GM18909 (cell line): ENCODE results near the gene MUC15.
"Not testable (repeated sequence)": the region's sequence is repeated elsewhere in the genome, so short reads cannot be mapped to it uniquely, and the experiment has no call there.

ENCODE experiments used
- ATAC-seq: cut with Tn5 transposase; IDR thresholded peaks from one replicate; pipeline ENCODE4 v1.9.1; 2021; ENCODE audit warnings: mild to moderate bottlenecking; ENCODE audit not compliant: unreplicated experiment, poor library complexity

MUC15 gene, protein sequence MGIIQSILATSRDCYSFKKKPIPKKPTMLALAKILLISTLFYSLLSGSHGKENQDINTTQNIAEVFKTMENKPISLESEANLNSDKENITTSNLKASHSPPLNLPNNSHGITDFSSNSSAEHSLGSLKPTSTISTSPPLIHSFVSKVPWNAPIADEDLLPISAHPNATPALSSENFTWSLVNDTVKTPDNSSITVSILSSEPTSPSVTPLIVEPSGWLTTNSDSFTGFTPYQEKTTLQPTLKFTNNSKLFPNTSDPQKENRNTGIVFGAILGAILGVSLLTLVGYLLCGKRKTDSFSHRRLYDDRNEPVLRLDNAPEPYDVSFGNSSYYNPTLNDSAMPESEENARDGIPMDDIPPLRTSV

DNA sequence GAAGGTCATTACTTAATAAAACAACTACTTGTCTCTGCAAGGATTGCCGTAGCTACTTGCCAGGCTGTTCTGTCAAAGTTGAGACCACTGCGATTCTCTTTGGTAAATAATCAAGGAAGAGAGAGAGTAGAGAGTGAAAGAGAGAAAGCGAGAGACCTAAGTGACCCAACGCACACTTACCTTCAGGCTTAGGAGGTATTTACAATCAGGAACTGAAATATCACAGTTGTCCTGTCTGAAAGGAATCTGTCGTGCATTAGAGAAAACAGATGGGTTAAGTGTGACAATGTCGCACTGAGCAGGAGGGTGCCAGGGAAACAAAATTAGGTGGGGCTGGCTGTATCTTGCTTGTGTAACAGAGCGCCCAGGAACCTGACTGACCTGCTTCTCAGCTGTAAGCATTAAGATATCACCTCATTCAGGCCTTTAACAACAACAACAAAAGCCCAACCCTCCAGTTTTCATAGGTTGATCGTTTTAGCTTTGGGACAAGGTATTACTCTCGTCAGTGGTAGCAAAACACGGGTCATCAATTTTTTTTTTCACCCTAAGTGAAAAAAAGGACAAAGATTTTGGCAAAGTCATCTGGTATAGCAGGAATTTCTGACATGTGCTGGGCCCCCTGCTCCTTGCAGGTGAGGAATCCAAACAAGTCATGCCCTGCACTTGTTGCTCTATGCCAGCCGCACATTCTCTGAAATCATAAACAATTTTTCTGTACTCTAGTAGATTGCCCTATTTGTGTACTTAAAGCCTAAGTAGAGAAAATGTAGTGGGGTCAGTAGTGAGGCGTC, at the start of gene MUC15:
Gene MUC15, minus strand, starts transcription at position 403 of the 794 bp plus-strand sequence. CDS start 5,169 bp downstream, outside the sequence.
- ATAC-seq: no peak

DNA sequence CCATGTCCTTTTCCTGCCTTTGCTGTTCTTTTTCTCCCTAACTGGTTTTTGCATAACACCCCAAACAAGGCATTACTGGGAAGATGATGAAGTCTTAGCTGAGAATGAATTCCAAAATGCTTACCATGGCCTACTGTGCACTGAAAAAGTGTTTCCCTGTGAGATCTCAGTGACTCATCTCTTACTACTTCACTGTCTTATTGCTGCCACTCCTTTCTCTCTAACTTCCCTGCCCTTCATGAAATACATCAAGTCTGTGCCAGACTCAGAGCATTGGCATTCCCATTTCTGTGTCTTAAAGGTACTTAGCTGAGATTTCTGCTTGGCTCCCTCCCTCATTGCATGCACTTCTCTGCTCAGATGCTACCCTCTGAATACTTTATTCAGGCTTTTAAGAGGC, 49.1 kb upstream of the MUC15 start:
- ATAC-seq: no peak

- ATAC-seq: no peak
These were observed 48.4 kb upstream of the MUC15 start for GRCh38 chr11:26620282-26621045.

- ATAC-seq: no peak
These were observed 46.4 kb upstream of the MUC15 start for GRCh38 chr11:26618441-26618840.

DNA sequence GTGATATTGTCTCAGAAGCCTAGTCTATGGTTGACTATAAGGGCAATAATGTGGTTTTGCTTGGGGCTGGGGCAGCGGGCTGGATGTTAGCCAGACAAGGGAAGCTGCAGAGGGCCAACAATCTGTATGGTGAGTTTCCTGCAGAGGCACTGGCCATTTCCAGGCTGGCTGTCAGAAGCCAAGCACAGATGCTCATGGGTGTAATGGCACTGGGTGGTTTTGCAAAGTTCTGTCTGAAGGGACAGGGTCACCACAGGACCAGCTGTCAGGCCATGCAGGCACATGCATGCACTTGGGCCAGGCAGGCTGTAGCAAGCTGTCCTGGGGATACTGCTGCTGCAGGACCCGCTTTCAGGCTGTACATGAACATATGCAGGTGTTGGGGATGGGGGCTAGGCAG, 41.7 kb upstream of the MUC15 start:
- no peak for ATAC-seq

DNA sequence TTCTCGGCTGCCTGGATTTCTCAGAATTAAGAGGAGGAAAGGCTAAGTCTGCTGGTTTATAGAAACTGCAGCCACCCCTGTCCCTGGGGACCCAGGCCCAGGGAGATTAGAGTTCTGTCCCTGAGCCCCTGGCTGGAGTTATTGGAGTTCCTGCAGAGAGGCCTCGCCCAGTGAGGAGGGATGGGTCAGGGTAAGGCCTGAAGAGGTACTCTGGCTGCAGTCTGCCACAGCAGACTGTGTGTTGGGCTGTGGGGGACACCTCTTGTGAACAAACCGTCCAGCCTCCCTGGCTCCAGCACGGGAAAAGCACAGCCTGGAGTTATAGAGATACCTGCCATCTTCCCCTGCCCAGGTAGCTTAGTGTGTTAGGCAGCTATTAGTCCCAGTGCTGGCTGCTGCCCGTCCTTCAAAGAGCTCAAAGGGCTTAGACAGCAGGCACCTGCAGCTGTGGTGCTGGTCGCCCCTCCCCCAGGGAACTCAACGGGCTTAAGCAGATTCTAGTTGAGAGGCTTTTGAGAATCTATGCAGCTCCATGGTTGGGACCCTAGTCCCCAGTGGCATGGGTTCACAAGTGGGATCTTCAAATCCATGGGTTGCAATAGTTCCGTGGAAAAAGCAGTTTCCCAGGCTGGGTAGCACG, 36.6 kb upstream of the MUC15 start:
- no peak for ATAC-seq

DNA sequence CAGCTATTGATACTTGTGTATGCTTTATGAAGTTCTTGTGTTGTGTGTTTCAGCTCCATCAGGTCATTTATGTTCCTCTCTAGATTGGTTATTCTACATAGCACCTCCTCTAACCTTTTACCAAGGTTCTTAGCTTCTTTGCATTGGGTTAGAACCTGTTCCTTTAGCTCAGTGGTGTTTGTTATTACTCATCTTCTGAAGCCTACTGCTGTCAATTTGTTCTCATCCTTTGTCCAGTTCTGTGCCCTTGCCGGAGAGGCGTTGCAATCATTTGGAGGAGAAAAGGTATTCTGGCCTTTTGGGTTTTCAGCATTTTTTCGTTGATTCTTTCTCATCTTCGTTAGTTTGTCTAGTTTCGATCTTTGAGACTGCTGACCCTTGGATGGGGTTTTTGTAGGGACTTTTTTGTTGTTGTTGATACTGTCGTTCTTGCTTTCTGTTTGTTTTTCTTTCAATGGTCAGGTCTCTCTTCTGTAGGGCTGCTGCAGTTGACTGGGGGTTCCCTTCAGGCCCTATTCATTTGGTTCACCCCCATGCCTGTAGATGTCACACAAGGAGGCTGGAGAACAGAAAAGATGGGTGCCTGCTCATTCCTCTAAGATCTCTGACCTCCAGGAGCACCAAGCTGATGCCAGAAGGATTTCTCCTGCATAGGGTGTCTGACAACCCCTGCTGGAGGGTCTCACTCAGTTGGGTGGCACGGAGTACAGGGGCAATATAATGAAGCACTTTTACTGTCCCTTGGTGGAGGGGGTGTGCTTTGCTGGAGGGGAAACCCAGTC, 35.9 kb upstream of the MUC15 start:
- no peak for ATAC-seq

GRCh38 chr11:26599876-26600434, 27.9 kb upstream of the MUC15 start:
- ATAC-seq: no peak

- ATAC-seq: no peak
These were observed 27.4 kb upstream of the MUC15 start for GRCh38 chr11:26599425-26599824.

DNA sequence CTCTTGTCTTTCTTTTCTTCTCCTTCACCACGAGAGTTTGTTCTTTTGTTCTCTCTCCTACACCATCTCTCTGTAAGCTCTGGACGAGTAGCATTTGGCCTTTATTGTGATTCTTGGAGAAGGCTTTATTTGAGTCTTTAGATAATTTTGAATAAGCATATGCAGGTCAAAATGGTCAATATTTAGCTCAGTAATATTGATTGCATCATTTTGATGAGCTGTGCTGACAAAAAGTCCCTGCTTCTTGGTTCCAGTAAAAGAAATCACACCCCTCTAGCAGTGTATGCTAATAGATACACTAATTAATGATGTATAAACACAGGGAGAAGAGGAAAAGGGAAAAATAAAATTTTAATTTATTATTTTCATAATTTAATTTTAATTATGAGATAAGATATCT, 25.8 kb upstream of the MUC15 start:
- no peak for ATAC-seq

- ATAC-seq: not testable (repeated sequence)
These were observed 25.1 kb upstream of the MUC15 start for GRCh38 chr11:26597049-26597689.

- ATAC-seq: not testable (repeated sequence)
These were observed 23.3 kb upstream of the MUC15 start for GRCh38 chr11:26595207-26595865.

DNA sequence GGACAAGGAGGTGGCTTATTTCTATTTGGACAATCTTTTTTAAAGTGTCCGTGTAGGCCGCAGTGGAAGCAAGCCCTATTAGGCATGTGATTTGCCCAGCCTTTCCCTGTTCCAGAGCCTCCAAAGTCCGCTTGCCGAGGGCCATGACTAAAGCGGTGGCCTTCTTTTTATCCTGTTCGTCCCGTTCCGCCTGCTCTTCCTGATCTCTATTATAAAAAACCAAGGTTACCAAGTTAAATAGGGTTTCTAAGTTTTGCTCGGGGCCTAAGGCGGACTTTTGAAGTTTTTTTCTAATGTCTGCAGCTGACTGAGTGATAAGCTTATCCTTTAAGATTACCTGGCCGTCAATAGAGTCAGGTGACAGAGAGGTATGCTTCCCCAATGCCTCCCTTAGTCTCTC, 21.6 kb upstream of the MUC15 start:
- ATAC-seq: no peak

DNA sequence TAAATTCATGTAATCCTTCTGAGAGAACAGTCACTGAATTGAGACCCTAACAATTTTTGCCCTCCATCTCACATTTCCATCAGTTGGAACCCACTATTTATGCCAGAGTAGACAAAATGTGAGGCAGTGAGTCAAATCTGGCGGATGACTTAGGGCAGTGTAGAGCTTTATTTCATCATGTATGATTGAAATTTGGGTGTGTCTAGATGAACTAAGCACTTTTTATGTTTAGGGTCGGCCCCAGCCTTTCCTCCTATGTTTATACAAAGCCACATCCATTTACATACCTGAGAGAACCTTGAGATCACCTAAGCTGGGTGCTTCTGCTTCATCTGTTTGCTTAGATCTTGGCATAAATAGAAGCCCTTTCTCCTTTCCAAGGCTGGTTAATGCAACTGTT, 15.0 kb upstream of the MUC15 start:
- no peak for ATAC-seq

- ATAC-seq: no peak
These were observed 12.8 kb upstream of the MUC15 start for GRCh38 chr11:26584818-26585217.

GRCh38 chr11:26583550-26583949, 11.5 kb upstream of the MUC15 start:
- ATAC-seq: no peak

DNA sequence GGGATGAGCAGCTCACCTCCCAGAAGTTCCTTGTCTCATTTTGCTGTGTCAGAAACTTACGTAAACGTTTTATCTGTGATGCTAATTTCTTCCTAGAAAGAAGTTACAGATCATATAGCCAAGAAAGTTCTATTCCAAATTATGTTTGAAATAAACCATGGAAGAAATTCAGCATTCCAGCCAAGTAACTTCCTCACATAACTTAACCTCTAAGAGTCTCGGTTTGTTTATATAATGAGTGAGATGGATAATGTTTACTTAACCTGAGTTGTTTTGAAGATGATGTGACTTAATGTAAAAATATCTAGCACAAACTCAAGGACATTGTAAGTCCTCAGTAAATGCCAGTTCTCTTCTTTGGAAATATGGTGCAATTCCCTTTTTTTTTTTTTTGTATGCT, 8.9 kb upstream of the MUC15 start:
- ATAC-seq: no peak

DNA sequence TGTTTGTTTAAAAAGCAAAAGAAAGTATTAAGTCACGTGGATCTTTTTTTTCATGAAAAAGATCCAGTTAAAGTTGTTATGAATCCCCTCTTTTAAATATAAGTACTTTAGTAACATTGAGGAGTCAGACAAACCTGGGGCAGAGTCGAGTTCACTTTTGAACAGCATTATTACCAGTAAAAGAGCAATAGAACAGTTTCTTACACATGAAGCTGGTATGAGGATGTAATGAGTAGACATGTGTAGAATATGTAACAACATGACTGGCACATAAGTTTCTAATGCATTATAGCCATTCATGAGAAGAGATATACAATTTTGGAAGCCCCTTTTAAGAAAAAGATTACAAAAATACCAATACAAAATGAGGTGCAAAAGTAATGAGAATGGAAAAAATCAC, 7.6 kb upstream of the MUC15 start:
- no peak for ATAC-seq
